Muscle of arm (tissue), 14 donors: ENCODE results near the gene TSPAN9. TPM values are rescaled to one million over a fixed set of nuclear protein-coding genes. Genes with fewer than 3 reads are reported as not detected.
A peak's percentile ranks its signal among the peaks of the same experiment; 100 is the strongest.

Experiments used
- DNase-seq: peaks from one replicate; pipeline ENCODE4 v3.0.0-alpha.2; 2013
- long read RNA-seq, 11 donors: transcript quantifications; one replicate each; lab custom pipeline, GENCODE V29; 2026
- polyA plus RNA-seq, 12 donors: library from polyadenylated mRNA; unstranded; fragments of 120-200 nt; gene quantifications; one replicate each; pipeline ENCODE4 v1.2.1, GENCODE V29; 2013; ENCODE audit not compliant: insufficient read length in 12 of 12

TSPAN9 gene, protein sequence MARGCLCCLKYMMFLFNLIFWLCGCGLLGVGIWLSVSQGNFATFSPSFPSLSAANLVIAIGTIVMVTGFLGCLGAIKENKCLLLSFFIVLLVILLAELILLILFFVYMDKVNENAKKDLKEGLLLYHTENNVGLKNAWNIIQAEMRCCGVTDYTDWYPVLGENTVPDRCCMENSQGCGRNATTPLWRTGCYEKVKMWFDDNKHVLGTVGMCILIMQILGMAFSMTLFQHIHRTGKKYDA
- polyA plus RNA-seq = 100 to 1,000 TPM in 9 of 12 donors, 10 to 100 TPM in 3; 55.2 to 563 (median 115) TPM
- long read RNA-seq, donor 1, full-length matches to known transcripts = 5 of 5 reads
- long read RNA-seq, donor 1, partial matches to known transcripts = 0 of 5 reads
- long read RNA-seq, donor 1, other reads (novel, unspliced or antisense) = 0 of 5 reads
- long read RNA-seq, donor 2, full-length matches to known transcripts = 7 of 12 reads
- long read RNA-seq, donor 2, partial matches to known transcripts = 5 of 12 reads
- long read RNA-seq, donor 2, other reads (novel, unspliced or antisense) = 0 of 12 reads
- long read RNA-seq, donor 3, full-length matches to known transcripts = 5 of 26 reads
- long read RNA-seq, donor 3, partial matches to known transcripts = 21 of 26 reads
- long read RNA-seq, donor 3, other reads (novel, unspliced or antisense) = 0 of 26 reads
- long read RNA-seq, donor 4, full-length matches to known transcripts = 6 of 11 reads
- long read RNA-seq, donor 4, partial matches to known transcripts = 5 of 11 reads
- long read RNA-seq, donor 4, other reads (novel, unspliced or antisense) = 0 of 11 reads
- long read RNA-seq, donor 5 = 0 reads
- long read RNA-seq, donor 6, full-length matches to known transcripts = 9 of 19 reads
- long read RNA-seq, donor 6, partial matches to known transcripts = 10 of 19 reads
- long read RNA-seq, donor 6, other reads (novel, unspliced or antisense) = 0 of 19 reads
- long read RNA-seq, donor 7, full-length matches to known transcripts = 5 of 5 reads
- long read RNA-seq, donor 7, partial matches to known transcripts = 0 of 5 reads
- long read RNA-seq, donor 7, other reads (novel, unspliced or antisense) = 0 of 5 reads
- long read RNA-seq, donor 8, full-length matches to known transcripts = 19 of 50 reads
- long read RNA-seq, donor 8, partial matches to known transcripts = 31 of 50 reads
- long read RNA-seq, donor 8, other reads (novel, unspliced or antisense) = 0 of 50 reads
- long read RNA-seq, donor 9, full-length matches to known transcripts = 11 of 24 reads
- long read RNA-seq, donor 9, partial matches to known transcripts = 13 of 24 reads
- long read RNA-seq, donor 9, other reads (novel, unspliced or antisense) = 0 of 24 reads
- long read RNA-seq, donor 10, full-length matches to known transcripts = 21 of 5,746 reads
- long read RNA-seq, donor 10, partial matches to known transcripts = 5,725 of 5,746 reads
- long read RNA-seq, donor 10, other reads (novel, unspliced or antisense) = 0 of 5,746 reads
- long read RNA-seq, donor 11, full-length matches to known transcripts = 8 of 21 reads
- long read RNA-seq, donor 11, partial matches to known transcripts = 13 of 21 reads
- long read RNA-seq, donor 11, other reads (novel, unspliced or antisense) = 0 of 21 reads

DNA sequence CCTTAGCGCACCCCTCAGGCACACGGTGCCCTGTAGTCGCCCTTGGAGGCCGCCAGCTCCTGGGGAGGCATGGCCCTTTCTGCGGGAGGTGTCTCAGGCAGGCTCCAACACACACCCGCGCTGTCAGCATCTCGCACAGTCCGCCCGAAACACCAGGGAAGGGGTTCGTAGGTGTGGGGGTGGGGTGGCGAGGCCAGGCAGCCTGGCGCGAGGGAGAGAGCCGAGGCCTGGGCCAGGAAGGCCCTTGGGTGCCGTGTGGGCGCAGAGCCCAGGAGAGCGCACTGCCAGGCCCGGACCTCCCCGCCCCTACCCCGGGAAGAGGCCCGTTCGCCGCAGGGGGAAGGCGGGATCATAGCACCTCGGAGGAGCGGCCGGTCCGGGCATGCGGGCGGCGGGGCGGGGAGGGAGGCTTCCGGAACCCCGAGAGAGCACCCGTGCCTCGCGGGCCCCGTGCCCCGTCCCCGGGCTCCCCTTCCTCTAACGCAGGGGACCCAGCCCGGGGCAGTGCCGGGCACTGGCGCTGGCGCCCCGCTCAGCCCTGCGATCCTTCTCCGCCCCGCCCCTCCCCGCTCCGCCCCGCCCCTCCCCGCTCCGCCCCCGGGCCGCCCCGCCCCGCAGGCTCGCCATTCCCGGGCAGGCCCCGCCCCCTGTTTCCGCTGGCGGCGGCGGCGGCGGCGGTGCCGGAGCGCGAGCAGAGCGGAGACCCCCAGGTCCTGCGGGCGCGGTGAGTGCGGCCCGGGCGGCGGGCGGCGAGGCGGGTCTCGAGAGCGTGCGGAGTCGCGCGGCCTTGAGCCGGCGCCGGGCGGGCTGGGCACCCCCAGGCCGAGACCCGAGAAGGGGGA, at the start of gene TSPAN9:
TSPAN9 (plus strand) TSS at position 650 of the 842 bp plus-strand sequence. CDS start 123,815 bp downstream, outside the sequence.
- DNase-seq = no peak

DNA sequence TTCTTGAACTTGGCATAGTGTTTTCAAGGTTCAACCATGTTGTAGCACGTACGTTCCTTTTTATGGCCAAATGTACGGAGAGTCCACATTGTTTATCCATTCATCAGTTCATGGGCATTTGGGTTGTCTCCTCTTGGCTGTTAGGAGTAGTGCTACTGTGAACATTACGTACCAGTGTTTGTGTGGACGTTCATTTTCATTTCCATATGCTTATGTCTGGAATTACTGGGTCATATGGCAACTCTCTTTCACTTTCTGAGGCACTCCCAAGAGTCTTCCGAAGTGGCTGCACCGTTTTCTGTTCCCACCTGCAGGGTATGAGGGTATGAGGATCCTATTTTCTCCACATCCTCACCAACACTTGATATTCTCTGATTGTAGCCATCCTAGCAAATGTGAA, 49.1 kb upstream of the TSPAN9 start:
- DNase-seq = no peak

DNA sequence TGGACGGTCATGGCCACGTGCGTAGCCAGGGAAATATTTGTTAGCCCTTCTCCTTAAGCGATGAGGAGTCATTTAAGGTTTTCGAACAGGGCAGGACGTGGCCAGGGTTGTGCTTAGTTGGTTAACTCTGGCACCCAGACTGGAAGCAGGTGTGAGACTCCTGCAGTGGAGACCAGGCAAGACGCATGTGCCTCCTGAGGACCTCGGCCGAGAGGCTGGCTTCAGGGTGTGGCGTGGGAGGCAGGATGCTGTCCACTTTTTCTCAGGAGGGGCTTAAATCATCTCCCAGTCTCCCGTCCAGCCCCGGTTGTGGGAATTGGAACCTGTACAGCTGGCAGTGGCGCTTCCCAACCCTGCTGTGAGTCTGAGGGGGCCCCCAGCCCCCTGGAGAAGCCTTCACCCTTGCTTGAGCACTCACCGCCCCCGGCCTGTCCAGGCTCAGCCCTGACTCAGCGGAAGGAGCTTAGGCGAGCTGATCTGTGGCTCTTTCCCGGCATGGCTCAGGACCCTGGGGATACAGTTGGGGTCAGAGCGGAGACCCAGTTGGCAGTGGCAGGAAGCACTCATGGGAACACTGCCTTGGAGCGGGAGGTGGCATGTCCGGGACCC, 46.3 kb upstream of the TSPAN9 start:
- no peak for DNase-seq

DNA sequence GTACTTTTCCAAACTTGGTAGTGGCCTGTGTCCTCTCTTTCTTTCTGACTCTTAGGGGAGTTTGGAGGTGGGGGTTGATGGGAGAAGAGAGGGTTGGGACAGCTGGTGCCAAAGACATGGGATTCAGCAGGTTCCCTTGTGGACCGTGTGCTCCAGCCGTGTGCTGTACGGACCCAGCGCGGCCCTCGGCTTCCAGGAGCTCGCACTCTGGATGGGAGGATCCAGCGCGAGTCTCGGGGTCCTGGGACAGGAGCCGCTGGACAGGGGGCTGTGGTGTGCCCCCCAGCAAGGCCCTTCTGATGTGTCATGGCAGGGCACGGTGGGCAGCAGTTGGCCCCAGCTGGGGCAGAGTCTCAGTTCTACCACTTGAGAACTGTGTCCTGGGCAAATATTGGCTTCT, 45.0 kb upstream of the TSPAN9 start:
- no peak for DNase-seq

DNA sequence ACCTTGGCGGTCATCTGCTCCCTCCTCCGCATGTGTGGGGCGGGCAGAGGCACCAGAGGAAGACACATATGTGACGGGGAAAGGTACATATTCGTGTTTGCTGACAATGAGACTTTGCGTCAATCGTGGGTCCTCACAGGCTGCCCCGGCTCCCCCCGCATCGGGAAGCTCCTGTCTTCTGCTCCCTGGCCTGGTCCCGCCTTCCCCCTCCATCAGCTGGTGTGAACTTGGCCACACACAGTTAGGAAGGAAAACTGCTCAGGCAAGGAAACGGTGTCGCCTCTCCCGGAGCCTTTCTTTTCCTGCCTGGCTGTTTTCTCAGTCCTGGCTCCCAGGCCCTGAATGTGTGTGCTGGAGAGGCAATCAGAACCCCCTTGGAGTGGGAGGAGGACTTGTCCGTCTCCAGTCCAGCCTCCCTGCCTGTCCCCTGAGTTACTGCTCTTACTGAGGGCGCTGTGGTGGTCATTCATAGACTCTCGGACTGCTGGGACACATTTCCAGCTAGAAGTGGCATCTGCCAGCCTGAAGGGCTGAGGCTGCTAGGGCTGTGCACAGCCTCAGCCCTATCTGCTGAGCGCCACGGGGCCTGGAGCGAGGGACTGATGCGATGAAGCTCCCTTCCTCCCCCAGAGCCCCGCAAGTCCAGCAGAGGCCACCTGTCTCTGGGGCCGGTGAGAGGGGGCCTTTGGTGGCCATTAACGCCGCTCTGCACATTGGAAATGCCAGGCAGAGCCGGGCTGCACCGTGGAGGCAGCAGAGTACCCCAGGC, 44.2 kb upstream of the TSPAN9 start:
- no peak for DNase-seq

DNA sequence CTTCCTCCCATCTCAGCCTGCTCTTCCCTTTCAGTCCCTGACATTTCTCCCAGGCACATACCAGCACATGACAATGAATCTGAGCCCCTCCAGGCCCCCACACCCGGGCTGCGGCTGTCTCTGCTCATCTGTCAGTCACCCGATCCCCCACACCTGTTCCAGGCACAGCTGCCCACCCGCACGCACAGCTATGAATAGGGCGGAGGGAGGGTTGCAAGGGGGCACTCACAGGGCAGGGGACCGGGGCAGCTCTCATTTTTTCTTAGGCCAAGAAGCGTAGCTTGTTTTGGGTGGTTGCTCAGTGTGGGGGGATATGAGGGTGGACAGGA, 43.7 kb upstream of the TSPAN9 start:
- peak; percentile 56 for DNase-seq

DNA sequence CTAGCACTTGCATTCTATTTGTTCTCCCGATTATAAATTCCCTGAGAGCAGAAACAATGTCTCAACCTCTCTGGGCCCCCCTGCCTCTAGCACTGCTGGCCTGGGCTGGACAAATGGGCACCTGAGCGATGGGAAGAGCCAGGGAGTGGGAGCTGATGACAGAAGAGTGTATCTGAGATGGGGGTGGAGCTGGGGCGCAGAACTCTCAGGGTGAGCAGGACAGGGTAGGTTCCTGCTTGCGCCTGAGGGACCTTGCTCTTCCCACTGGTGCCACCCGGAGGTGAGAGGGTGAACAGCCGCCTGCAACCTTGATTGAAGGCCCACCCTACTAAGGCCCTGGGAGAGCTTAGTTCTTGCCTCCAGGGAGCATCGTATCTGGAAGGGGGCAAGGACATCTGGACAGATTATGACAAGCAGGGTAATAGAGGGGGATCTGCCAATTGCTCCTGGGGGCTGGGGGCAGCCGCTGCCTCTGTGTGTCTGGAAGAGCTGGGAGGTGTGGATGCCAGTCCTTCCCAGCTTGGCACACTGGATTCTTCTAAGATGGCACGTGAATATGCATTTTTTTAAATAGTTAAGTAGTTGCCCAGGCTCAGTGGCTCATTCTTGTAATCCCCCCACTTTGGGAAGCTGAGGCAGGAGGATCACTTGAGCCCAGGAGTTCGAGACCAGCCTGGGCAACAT, 43.0 kb upstream of the TSPAN9 start:
- no peak for DNase-seq

DNA sequence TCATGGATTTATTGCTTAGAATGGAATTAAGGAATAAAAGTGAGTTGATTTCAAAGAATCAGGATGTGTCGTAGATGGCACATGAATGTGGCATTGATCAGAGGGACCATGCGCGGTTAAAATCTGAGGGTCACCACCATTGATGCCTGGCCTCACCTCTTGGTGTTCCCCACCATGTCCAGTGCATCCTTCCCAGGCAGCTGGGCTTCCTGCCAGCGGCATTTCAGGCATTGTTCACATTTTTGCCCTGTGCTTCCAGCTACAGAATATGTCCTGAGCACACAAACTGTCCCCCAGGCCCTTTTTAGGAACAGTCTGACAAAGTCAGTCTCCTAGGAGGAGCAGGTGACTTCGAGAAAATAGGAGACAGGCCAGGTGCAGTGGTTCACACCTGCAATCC, 42.0 kb upstream of the TSPAN9 start:
- DNase-seq = no peak

DNA sequence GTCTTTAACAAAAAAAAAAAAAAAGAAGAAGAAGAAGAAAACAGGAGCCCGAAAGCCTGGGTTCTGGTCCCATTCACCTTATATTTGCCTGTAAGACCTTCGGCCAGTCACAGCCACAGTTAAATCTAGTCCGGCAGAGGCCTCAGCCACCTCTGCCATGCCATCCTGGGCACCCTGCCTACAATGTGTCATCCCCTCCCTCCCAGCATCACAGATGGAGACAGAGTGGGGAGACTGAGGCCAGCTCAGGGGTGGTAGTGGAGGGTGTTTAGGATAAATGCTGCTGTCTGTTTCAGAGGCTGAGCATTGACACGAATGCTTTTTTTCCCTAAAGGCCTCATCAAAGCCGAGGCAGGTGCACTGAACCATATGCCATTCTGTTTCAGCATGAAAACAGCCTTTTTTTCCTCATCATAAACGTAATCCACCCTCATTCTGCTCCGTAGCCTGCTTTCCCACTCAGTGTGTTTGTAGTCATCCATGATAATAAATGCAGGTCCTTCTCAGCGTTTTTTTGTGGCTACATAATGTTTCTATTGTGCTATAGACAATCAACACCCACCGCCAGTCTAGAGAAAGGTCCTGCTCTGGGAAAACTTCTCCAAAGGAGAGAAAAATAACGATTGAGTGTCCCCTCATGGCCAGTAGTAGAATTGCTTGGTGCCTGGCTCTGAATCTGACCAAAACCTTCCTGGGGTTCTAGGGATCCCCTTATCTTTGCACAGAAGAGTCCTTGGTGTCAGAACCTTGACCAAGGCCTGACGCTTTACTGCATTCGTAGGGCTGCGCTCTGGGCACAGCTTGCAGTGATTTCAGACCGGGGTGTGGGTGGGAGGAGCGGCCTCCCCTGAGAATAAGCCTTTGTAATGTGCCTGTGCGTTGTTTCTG, 41.1 kb upstream of the TSPAN9 start:
- no peak for DNase-seq

DNA sequence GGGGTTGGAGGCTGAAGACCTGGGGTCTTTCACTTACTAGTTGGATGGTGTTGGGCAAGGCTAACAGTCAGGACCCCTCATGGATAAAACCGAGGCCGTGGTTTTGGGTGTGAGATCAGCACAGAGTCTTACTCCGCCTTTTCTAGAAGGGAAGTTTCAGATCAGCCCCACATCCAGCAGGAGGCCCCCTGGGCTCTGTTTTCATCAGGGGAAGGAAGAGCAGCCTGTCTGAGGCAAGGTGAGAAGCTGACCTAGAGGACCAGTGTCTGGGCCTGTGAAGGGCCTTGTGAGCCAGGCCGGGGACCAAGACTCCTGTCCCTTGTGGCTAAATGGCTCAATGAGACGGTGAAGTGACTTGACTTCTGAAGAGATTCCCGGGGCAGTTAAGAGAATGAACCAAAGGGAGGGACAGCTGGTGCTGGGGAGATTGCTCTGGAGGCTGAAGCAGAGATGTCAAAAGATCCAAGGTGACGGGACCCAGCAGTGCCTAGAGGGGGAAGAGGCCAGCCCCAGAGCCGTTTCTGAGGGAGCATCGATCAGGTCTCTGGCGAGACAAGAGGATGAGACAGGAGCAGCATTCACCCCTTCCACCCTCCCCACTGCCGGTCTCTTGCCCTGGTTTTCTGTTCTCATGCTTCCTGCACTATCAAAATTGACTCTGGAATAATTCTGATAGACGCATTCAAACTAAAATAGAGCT, 40.1 kb upstream of the TSPAN9 start:
- DNase-seq = no peak

DNA sequence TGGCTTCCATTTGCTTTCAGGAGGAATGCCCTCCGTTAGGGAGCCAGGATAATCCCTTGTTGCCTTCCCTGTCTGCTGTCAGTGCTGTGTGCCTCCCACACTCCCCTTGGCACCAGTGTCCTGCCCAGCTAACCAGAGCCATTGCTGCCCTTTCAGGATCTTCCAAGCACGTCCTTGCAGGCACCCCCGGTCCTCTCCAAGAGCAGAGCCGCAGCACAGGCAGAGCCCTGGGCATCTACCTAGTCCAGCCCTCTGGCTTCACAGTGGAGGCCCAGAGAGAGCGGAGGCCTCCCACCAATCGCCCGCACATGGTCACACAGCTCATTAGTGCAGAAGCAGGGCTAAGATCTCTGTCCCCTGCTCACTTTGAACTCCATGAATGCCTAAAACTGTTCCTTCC, 39.0 kb upstream of the TSPAN9 start:
- DNase-seq = no peak

DNA sequence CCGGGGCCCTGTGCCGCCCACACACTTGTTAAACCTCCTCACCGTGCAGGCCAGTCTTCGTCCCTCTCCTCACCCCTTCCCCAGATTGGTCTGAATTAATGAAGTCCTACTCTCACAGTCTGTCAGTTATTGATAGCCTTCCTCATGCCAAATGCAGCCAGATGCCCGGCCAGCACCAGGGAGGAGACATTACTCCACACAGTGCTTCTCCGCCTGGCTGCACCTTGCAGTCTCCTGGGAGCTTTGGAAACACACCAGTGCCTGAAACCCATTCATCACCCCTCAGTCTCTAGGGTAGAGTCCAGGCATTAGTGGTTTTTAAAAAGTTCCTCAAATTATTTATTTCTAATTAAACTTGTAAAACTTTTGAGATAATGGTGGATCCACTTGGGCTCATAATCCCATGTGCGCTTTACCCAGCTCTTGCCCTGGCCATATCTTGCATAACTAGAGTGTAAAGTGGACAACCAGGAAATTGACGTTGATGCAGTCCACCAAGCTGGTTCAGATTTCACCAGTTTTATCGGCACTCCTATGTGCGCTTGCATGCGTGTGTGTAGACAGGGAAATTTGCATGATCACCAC, 38.2 kb upstream of the TSPAN9 start:
- no peak for DNase-seq

DNA sequence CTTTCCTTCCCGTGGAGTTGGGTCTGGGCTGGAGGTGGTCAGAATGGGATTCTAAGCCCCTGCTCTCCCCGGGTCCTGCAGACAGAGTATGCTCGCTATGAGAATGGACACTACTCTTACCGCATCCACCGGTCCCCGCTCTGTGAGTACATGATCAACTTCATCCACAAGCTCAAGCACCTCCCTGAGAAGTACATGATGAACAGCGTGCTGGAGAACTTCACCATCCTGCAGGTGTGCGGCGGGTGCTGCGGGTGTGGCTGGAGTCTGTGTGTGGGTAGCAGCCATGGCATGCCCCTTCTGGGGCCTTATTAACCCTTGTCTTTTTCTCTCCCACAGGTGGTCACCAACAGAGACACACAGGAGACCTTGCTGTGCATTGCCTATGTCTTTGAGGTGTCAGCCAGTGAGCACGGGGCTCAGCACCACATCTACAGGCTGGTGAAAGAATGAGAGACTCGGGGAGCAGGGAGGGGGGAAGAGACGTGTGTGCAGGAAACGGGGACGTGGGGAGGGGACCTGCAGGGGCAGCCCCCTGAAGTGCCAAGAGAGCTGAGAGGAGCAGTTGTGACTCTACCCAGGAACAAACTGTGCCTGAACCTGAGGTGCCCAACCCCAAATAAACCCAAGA, 37.0 kb upstream of the TSPAN9 start:
- DNase-seq = no peak

DNA sequence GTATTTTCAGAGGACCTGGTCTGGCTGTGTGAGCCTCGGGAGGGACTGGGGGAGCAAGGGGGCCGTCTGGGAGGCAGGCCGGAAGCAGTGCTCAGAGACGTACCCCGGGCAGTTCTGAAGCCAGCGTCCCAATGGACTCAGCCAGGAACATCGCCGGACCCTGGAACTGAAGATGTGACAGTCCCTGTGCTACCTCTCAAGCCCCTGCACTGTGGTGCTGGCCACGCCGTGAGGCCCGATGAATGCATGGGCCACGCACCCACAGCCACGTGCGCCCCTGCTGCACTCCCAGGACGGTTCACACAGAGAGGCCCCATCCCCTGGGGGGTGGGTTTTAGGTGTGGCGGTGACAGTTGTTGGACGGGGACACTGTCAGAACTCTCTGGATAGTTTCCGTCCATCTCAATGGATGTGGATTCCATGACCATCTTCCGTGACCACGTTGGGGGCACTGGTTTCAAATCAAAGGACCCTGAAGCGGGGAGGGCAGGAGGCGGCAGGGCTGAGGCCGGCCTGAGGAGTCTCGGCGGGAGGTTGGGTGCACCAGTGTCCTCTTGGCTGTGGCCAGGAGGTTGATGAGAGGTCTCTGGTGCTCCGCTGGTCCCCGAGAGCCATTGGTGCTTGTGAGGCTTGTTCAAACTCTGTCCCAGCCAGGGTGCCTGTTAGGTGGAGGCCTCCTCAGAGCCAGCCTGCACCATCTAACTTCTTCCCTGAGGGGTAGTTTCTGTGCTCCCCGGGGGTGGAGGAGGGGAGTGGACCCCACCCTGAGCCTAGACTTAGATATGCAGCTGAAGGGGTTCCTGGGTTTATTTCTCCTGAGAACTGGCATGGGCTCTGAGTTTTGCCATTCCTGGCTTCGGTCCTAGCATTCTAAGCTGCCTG, 36.3 kb upstream of the TSPAN9 start:
- DNase-seq = no peak
